Immature natural killer cell (primary cell): ENCODE results near the gene LBH. TPM values are rescaled to one million over a fixed set of nuclear protein-coding genes. Genes with fewer than 3 reads are reported as not detected.

Experiments used
- DNase-seq, 3 donors: peaks; one replicate each; pipeline ENCODE4 v3.0.0; 2022; ENCODE audit warnings: mixed read lengths in 1 of 3
- H3K27ac Mint-ChIP-seq, 6 donors: one replicate each; pipeline ENCODE4 v1.8.0; 2020; ENCODE audit warnings: mixed read lengths in 6 of 6, mild to moderate bottlenecking in 5 of 6, inconsistent platforms in 4 of 6, moderate library complexity in 3 of 6
- H3K27me3 Mint-ChIP-seq, 3 donors: one replicate each; pipeline ENCODE4 v1.8.0; 2020 to 2021; ENCODE audit warnings: low read depth in 3 of 3, mild to moderate bottlenecking in 3 of 3, mixed read lengths in 3 of 3, moderate library complexity in 3 of 3, inconsistent platforms in 1 of 3
- H3K36me3 Mint-ChIP-seq, 3 donors: one replicate each; pipeline ENCODE4 v1.8.0; 2020; ENCODE audit warnings: mixed read lengths in 3 of 3, inconsistent platforms in 2 of 3, mild to moderate bottlenecking in 2 of 3
- H3K4me1 Mint-ChIP-seq, 2 donors: one replicate each; pipeline ENCODE4 v1.8.0; 2020; ENCODE audit warnings: inconsistent platforms in 2 of 2, mild to moderate bottlenecking in 2 of 2, mixed read lengths in 2 of 2, moderate library complexity in 1 of 2
- H3K4me3 Mint-ChIP-seq, 5 donors: one replicate each; pipeline ENCODE4 v1.8.0; 2020; ENCODE audit warnings: mild to moderate bottlenecking in 5 of 5, mixed read lengths in 5 of 5, inconsistent platforms in 3 of 5, moderate library complexity in 3 of 5
- H3K9me3 Mint-ChIP-seq, 6 donors: one replicate each; pipeline ENCODE4 v1.8.0; 2020; ENCODE audit warnings: mild to moderate bottlenecking in 6 of 6, mixed read lengths in 6 of 6, inconsistent platforms in 4 of 6, moderate library complexity in 3 of 6
- polyA plus RNA-seq, 3 donors: library from polyadenylated mRNA; unstranded; fragments of 300-500 nt; fragmentation: Illumina TruSeq; gene quantifications; one replicate each; pipeline ENCODE4 v1.2.3, GENCODE V29; 2021

LBH gene
- polyA plus RNA-seq, 3 donors from 2014 or later: 101 to 137 (median 129) TPM

GRCh38 chr2:30283931-30284565 is 52.7 kb downstream of the LBH start:
- no peaks in the 10 kb centered on the region for H3K9me3 Mint-ChIP-seq
- H3K4me1 Mint-ChIP-seq: peaks cover 23 to 25% of the 10 kb centered on the region in 2 donors
- peaks cover 0 to 4% (median 0%) of the 10 kb centered on the region in 3 donors for H3K36me3 Mint-ChIP-seq
- no peak overlapping the region for H3K27ac Mint-ChIP-seq
- H3K4me3 Mint-ChIP-seq: no peak overlapping the region
- DNase-seq: no peak
- peaks cover 2 to 9% (median 3%) of the 10 kb centered on the region in 3 donors for H3K27me3 Mint-ChIP-seq

GRCh38 chr2:30285758-30286157 is 54.4 kb downstream of the LBH start:
- DNase-seq: no peak
- H3K9me3 Mint-ChIP-seq: no peaks in the 10 kb centered on the region
- peaks cover 0 to 4% (median 0%) of the 10 kb centered on the region in 3 donors for H3K36me3 Mint-ChIP-seq
- no peak overlapping the region for H3K27ac Mint-ChIP-seq
- no peak overlapping the region for H3K4me3 Mint-ChIP-seq
- peaks cover 0 to 9% (median under 1%) of the 10 kb centered on the region in 3 donors for H3K27me3 Mint-ChIP-seq
- H3K4me1 Mint-ChIP-seq: peaks cover 24 to 29% of the 10 kb centered on the region in 2 donors

- peaks cover 24 to 35% of the 10 kb centered on the region in 2 donors for H3K4me1 Mint-ChIP-seq
- H3K27me3 Mint-ChIP-seq: peaks cover 0 to 5% (median 0%) of the 10 kb centered on the region in 3 donors
- no peaks in the 10 kb centered on the region for H3K36me3 Mint-ChIP-seq
- DNase-seq: no peak
- peak overlapping the region; percentile 42 to 75 (median 59) for H3K4me3 Mint-ChIP-seq
- no peaks in the 10 kb centered on the region for H3K9me3 Mint-ChIP-seq
- H3K27ac Mint-ChIP-seq: peak overlapping the region in 5 of 6 donors; percentile 3 to 71 (median 31)
Measured at GRCh38 chr2:30287190-30287840, 56.0 kb downstream of the LBH start.

- Mint-ChIP-seq H3K9me3 (no peaks in the 10 kb centered on the region), H3K4me3 (peak overlapping the region; percentile 42 to 75 (median 59)), H3K4me1 (peaks cover 28 to 38% of the 10 kb centered on the region in 2 donors), H3K27me3 (peaks cover 0 to 5% (median 0%) of the 10 kb centered on the region in 3 donors), H3K36me3 (no peaks in the 10 kb centered on the region), H3K27ac (peak overlapping the region; percentile 18 to 80 (median 50))
- DNase-seq: peak in 1 of 3 donors; percentile 6
Measured at GRCh38 chr2:30287857-30288513, 56.7 kb downstream of the LBH start.

- Mint-ChIP-seq H3K36me3 (no peaks in the 10 kb centered on the region), H3K4me1 (peaks cover 33 to 43% of the 10 kb centered on the region in 2 donors), H3K27me3 (peaks cover 0 to 3% (median 0%) of the 10 kb centered on the region in 3 donors), H3K9me3 (no peaks in the 10 kb centered on the region), H3K4me3 (peak overlapping the region; percentile 42 to 75 (median 59)), H3K27ac (peak overlapping the region; percentile 18 to 80 (median 58))
- no peak for DNase-seq
Measured at GRCh38 chr2:30288561-30288960, 57.2 kb downstream of the LBH start.

- Mint-ChIP-seq H3K36me3 (no peaks in the 10 kb centered on the region), H3K4me1 (peaks cover 38 to 46% of the 10 kb centered on the region in 2 donors), H3K9me3 (no peaks in the 10 kb centered on the region), H3K27ac (peak overlapping the region; percentile 72 to 92 (median 86)), H3K27me3 (peaks cover 0 to 6% (median 0%) of the 10 kb centered on the region in 3 donors), H3K4me3 (peak overlapping the region; percentile 34 to 65 (median 51))
- peak in 1 of 3 donors; percentile 9 for DNase-seq
Measured at GRCh38 chr2:30293303-30293921, 62.1 kb downstream of the LBH start.

GRCh38 chr2:30294133-30294532 is 62.8 kb downstream of the LBH start:
- peak overlapping the region; percentile 34 to 65 (median 51) for H3K4me3 Mint-ChIP-seq
- peaks cover 0 to 6% (median 0%) of the 10 kb centered on the region in 3 donors for H3K27me3 Mint-ChIP-seq
- peak overlapping the region; percentile 72 to 92 (median 86) for H3K27ac Mint-ChIP-seq
- H3K4me1 Mint-ChIP-seq: peaks cover 32 to 42% of the 10 kb centered on the region in 2 donors
- no peaks in the 10 kb centered on the region for H3K36me3 Mint-ChIP-seq
- peak in 2 of 3 donors; percentile 34 to 46 for DNase-seq
- H3K9me3 Mint-ChIP-seq: no peaks in the 10 kb centered on the region

GRCh38 chr2:30296496-30296895 is 65.2 kb downstream of the LBH start:
- H3K4me3 Mint-ChIP-seq: no peak overlapping the region
- no peaks in the 10 kb centered on the region for H3K9me3 Mint-ChIP-seq
- H3K27me3 Mint-ChIP-seq: peaks cover 0 to 6% (median 0%) of the 10 kb centered on the region in 3 donors
- peaks cover 32 to 33% of the 10 kb centered on the region in 2 donors for H3K4me1 Mint-ChIP-seq
- H3K27ac Mint-ChIP-seq: peak overlapping the region in 1 of 6 donors; percentile 81
- no peaks in the 10 kb centered on the region for H3K36me3 Mint-ChIP-seq
- no peak for DNase-seq

GRCh38 chr2:30298302-30298701 is 67.0 kb downstream of the LBH start:
- H3K9me3 Mint-ChIP-seq: no peaks in the 10 kb centered on the region
- no peak for DNase-seq
- H3K4me3 Mint-ChIP-seq: no peak overlapping the region
- peaks cover 0 to 8% (median 0%) of the 10 kb centered on the region in 3 donors for H3K27me3 Mint-ChIP-seq
- no peaks in the 10 kb centered on the region for H3K36me3 Mint-ChIP-seq
- peak overlapping the region in 1 of 6 donors; percentile 30 for H3K27ac Mint-ChIP-seq
- peaks cover 23 to 25% of the 10 kb centered on the region in 2 donors for H3K4me1 Mint-ChIP-seq

GRCh38 chr2:30300122-30300455 is 68.8 kb downstream of the LBH start:
- DNase-seq: no peak
- Mint-ChIP-seq H3K36me3 (no peaks in the 10 kb centered on the region), H3K27me3 (peaks cover 0 to 4% (median 3%) of the 10 kb centered on the region in 3 donors), H3K4me1 (peaks cover 7 to 8% of the 10 kb centered on the region in 2 donors), H3K9me3 (no peaks in the 10 kb centered on the region), H3K4me3 (no peak overlapping the region), H3K27ac (no peak overlapping the region)

- Mint-ChIP-seq H3K4me1 (peaks cover 2 to 3% of the 10 kb centered on the region in 2 donors), H3K27ac (peak overlapping the region in 1 of 6 donors; percentile 49), H3K27me3 (peaks cover 0 to 6% (median 4%) of the 10 kb centered on the region in 3 donors), H3K36me3 (no peaks in the 10 kb centered on the region), H3K9me3 (no peaks in the 10 kb centered on the region), H3K4me3 (no peak overlapping the region)
- no peak for DNase-seq
Measured at GRCh38 chr2:30300456-30301221, 69.3 kb downstream of the LBH start.

GRCh38 chr2:30301551-30301950 is 70.2 kb downstream of the LBH start:
- no peak overlapping the region for H3K27ac Mint-ChIP-seq
- DNase-seq: no peak
- H3K27me3 Mint-ChIP-seq: peaks cover 0 to 6% (median 4%) of the 10 kb centered on the region in 3 donors
- no peaks in the 10 kb centered on the region for H3K4me1 Mint-ChIP-seq
- no peaks in the 10 kb centered on the region for H3K9me3 Mint-ChIP-seq
- no peaks in the 10 kb centered on the region for H3K36me3 Mint-ChIP-seq
- no peak overlapping the region for H3K4me3 Mint-ChIP-seq

GRCh38 chr2:30302566-30302965 is 71.2 kb downstream of the LBH start:
- H3K27ac Mint-ChIP-seq: peak overlapping the region in 1 of 6 donors; percentile 80
- no peak for DNase-seq
- no peaks in the 10 kb centered on the region for H3K4me1 Mint-ChIP-seq
- no peaks in the 10 kb centered on the region for H3K36me3 Mint-ChIP-seq
- no peaks in the 10 kb centered on the region for H3K9me3 Mint-ChIP-seq
- H3K4me3 Mint-ChIP-seq: no peak overlapping the region
- peaks cover 0 to 6% (median 4%) of the 10 kb centered on the region in 3 donors for H3K27me3 Mint-ChIP-seq
